ENCODE measurements around the gene FUT8. TPM values are rescaled to one million over a fixed set of nuclear protein-coding genes. Genes with fewer than 3 reads are reported as not detected.

The FUT8 gene
- total RNA-seq, 1 experiment from 2014 or later, result 16.2 TPM

DNA sequence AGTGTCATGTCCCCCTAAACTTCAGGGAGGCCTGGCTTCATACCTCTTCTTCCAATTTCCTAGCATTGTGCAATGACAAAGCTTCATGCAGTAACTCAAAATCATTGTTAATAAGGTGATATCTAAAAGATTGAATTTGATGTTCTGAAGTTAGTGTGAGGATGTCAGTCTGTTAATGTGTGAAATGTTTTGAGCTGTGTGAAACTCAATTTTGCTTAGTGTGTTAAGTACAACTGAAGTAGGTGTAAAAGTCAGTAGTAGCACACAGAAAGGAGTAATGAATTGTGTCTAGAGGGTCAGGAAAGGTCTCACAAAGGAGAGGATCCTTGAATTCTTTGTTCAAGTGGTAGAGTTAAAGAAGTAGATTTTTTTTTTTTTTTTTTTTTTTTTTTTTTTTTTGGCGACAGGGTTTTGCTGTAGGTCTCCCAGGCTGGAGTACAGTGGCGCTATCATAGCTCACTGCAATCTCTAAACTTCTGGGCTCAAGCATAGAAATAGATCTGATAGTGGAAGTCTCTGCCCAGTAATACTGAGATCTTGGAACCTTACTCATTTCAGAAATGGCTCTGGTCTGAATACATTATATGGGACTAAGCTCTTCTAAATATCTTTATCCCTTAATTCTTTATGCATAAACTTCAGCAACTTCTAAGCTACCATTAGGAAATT, 63.9 kb downstream of the FUT8 start:
- DNase-seq (ENCODE audit: low read depth, low spot score), result no peak
- in situ Hi-C loops (cut with HindIII; ENCODE audit: low pct_unique_long_range_greater_than_20kb, low sequenced_read_pairs), result no loop called here

DNA sequence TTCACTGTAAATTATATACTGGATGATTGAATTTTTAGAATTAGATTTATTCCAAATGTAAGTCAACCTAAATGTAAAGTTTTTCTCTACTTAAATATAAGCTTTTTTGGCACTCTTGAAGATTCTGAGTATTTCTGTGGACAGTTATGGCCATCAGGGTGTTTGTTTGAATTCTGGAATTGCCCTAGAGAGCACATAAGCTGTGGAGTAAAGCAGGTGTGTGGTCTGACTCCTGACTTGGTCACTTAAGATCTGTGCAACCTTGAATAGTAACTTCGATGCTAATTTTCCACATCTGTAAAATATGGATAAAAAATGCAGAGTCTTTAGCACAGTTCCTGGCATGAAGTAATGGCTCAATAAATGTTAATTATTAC, 64.4 kb downstream of the FUT8 start:
- in situ Hi-C loops (cut with HindIII; ENCODE audit: low pct_unique_long_range_greater_than_20kb, low sequenced_read_pairs), result no loop called here

DNA sequence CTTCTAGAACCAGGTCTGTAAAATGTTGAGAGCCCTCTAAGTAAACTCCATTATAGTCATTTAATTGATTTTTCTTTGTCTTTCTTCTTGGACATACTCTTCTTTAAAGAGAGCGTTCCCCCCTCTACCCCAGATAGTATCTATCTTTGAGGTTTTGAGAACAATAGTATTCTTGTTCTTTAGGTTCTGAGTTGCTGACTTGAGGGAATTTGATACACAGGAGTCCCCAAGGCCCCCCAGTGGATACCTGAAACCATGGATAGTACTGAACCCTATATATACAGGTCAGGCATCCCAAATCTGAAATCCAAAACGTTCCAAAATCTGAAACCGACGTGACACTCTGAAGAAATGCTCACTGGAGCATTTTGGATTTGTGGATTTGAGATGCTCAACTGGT, 65.5 kb downstream of the FUT8 start:
- in situ Hi-C loops (cut with HindIII; ENCODE audit: low pct_unique_long_range_greater_than_20kb, low sequenced_read_pairs), result no loop called here
- DNase-seq (ENCODE audit: low read depth, low spot score), result no peak

More for the DNA sequence above, 64.4 kb downstream of the FUT8 start:
- DNase-seq (ENCODE audit: low read depth, low spot score), result no peak

DNA sequence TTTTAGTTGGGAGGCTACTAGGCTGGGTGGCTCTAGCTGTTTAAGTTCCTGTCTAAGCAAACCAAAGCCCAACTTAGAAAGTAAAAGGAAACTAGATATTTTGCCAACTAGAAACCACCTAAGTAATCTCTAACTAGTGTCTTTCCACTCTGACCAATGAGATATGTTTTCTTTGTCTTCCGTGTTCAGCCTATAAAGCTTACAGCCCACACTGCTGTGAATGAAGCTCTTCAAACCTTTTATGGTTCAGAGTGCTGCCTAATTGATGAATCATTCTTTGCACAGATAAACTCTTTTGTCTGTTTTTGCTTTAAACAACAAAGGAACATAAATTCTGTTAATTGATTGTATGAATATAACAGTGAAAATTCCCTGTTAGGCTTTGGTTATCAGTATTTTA, 66.1 kb downstream of the FUT8 start:
- no peak for DNase-seq (ENCODE audit: low read depth, low spot score)
- in situ Hi-C loops (cut with HindIII; ENCODE audit: low pct_unique_long_range_greater_than_20kb, low sequenced_read_pairs), result no loop called here

DNA sequence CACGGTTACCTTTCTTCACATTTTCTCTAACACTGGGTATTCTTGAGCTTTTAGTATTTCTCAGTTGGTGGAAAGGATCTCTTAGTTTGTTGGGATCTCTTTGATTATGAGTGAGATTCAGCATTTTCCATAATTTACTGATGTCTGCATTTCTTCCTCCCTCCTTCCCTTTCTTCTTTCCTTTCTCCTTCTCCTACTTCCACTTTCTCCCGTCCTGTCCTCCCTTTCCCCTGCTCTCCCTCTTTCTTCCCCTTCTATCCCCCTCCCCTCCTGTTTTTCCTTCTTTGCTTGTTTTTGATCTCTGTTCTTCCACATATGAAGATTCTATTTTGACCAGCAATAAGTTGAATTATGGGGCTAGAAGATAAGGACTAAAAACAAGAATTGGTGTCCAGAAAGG, 66.9 kb downstream of the FUT8 start:
- in situ Hi-C loops (cut with HindIII; ENCODE audit: low pct_unique_long_range_greater_than_20kb, low sequenced_read_pairs), result no loop called here
- DNase-seq (ENCODE audit: low read depth, low spot score), result no peak

DNA sequence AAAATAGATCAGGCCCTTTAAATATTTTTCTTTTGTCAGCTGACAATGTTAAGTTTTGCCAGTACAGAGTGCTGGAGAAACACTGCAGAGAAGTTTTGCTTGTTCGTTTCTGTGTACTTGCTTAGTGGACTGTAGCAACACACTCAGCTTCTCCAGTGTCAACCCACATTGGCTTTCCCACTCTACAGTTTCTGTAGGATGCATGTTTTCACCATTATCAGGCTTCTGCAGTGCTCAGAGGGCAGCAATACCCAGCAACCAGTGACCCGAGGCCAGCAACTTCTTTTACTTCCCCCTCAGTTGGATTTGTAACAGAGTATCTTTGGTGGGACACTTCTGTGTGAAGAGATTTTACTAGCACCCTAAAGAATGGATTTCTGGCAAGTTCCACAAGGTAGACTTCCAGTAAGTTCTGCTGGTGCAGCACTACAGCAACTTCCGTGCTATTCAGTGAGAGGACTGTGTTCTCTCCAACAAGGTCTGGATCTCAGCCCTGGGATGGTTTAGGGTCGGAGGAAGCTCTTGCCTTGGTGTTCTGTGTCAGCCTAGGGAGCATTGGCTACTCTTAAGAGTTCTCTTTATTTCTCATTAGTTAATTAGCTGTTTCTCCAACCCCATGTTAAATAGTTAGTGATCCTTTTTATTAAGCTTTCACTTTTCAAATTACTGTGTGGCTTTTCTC, 70.4 kb downstream of the FUT8 start:
- DNase-seq (ENCODE audit: low read depth, low spot score), result no peak
- in situ Hi-C loops (cut with HindIII; ENCODE audit: low pct_unique_long_range_greater_than_20kb, low sequenced_read_pairs), result no loop called here

DNA sequence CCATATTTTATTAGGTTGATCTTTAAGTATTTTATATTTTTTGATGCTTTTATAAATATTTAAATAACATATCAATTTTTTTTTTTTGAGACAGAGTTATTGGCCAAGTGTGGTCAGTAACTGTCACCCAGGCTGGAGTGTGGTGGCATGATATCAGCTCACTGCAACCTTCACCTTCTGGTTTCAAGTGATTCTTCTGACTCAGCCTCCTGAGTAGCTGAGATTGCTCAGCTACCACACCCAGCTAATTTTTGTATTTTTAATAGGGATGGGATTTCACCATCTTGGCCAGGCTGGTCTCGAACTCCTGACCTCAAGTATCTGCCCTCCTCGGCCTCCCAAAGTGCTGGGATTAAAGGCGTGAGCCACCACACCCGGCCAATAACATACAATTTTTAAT, 71.1 kb downstream of the FUT8 start:
- no peak for DNase-seq (ENCODE audit: low read depth, low spot score)
- in situ Hi-C loops (cut with HindIII; ENCODE audit: low pct_unique_long_range_greater_than_20kb, low sequenced_read_pairs), result no loop called here

DNA sequence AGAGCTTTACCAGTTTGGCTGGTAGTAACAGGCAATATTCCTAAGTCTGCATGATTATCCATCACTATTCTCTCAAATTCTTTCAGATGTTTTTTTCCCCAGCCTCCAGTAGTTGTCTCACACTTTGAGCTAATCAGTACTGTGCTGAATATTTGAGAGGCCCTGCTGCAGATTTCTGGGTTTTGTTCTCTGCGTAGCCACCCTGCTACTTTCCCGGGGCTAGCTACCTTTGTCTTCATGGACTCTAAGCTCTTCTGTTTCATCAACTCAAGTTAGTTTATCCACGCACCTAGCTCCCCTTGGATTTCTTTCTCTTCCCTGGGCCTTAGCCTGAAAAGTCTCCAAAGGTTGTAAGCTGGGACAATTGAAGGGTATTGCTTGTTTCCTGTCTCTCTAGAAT, 73.0 kb downstream of the FUT8 start:
- no peak for DNase-seq (ENCODE audit: low read depth, low spot score)
- in situ Hi-C loops (cut with HindIII; ENCODE audit: low pct_unique_long_range_greater_than_20kb, low sequenced_read_pairs), result no loop called here

DNA sequence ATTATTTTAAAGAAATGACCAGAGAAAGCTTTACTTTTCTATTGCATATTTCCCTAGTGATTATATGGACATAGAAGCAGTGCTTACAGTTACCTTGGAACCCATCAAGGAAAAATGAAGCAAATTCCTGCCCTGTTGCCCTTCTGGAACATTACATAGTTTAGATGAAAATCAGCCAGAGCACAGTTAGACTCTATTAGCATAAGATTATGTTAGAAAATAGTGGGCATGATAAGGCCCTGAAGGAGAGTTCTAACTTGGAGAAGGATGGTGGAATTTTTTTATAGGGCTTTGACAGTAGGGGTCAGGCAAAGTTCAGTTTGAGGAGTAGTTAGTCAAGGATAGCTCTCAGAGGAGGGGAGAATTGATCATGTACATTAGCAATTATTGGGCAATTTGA, 74.3 kb downstream of the FUT8 start:
- in situ Hi-C loops (cut with HindIII; ENCODE audit: low pct_unique_long_range_greater_than_20kb, low sequenced_read_pairs), result no loop called here

DNA sequence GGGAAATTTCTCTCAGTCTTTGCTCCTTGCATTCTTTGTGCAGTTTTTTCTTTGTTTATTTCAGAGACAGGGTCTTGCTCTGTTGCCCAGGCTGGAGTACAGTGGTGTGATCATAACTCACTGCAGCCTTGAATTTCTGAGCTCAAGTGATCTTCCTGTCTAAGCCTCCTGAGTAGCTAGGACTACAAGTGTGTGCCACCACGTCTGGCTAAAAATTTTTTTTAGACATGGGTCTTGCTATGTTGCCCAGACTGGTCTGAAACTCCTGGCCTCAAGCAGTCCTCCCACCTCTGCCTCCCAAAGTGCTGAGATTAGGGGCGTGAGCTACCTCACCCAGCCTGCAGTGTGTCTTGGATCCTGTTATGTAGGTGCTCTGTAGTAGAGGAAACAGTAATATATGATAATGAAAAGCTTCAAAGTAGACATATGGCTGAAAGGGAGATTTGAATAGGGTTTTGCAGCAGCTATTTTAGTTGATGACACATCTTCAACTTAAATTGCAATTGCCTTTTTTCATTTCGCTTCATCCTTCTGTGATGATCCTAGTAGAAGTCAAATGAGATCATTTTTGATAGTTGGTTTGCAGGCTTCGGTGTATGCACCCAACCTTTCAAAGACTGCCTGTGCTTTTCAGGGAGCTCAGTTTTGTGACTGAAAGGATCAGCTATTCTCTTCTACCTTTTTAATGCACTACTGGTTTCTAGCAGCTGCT, 75.4 kb downstream of the FUT8 start:
- no peak for DNase-seq (ENCODE audit: low read depth, low spot score)
- in situ Hi-C loops (cut with HindIII; ENCODE audit: low pct_unique_long_range_greater_than_20kb, low sequenced_read_pairs), result no loop called here

More for the DNA sequence above, 74.3 kb downstream of the FUT8 start:
- DNase-seq (ENCODE audit: low read depth, low spot score), result peak; percentile 9

DNA sequence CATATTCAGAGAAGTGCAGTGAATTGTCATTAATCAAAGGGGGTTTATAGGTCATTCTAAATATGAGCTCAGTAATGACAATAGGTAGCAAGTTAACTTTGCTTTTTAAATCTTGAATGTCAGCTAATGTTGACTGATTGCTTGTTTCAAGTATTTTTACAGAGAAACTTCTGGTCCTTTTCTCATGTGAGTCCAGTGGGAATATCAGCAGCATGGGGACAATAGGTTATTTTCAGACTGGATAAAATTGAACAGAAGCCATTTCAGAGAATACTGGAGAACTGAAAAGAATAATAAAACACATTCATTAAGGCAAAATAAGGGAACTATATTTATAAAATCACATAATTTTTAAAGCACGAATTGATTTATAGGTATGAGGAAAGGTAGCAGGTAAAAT, 78.7 kb downstream of the FUT8 start:
- in situ Hi-C loops (cut with HindIII; ENCODE audit: low pct_unique_long_range_greater_than_20kb, low sequenced_read_pairs), result no loop called here
- no peak for DNase-seq (ENCODE audit: low read depth, low spot score)

DNA sequence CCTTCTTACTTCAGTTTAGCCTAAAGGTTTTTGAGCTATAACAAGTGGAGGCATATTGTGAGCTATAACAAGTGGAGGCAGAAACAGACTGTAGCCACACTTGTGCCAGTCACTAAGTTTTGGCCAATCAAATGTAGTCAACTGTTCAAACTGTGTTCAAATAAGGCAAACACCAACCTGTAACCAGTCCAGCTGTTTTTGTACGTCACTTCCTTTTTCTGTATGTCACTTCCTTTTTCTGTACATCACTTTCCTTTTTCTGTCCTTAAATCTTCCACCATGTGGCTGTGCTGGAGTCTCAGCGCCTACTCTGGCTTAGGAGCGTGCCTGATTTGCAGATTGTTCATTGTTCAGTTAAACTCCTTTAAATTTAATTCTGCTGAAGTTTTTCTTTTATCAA, 79.7 kb downstream of the FUT8 start:
- DNase-seq (ENCODE audit: low read depth, low spot score), result no peak
- in situ Hi-C loops (cut with HindIII; ENCODE audit: low pct_unique_long_range_greater_than_20kb, low sequenced_read_pairs), result no loop called here

DNA sequence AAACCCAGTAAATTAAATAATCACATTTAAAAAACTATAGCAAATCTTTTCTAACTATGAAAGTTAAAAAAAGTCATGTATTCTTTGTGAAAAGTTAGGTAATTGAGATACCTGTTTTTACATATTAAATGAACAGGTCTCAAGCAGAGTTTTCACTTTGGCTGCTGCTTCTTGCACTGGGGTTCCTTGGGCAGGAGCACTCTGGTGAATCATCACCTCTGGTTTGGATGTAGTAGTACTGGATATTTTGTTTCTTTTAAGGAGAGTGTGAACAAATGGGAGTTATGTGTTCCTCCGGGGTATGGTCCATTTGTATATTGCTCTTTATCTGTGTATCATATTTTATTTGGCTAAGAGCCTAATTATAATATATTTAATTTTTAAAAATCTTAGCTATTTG, 82.7 kb downstream of the FUT8 start:
- no peak for DNase-seq (ENCODE audit: low read depth, low spot score)
- in situ Hi-C loops (cut with HindIII; ENCODE audit: low pct_unique_long_range_greater_than_20kb, low sequenced_read_pairs), result no loop called here

DNA sequence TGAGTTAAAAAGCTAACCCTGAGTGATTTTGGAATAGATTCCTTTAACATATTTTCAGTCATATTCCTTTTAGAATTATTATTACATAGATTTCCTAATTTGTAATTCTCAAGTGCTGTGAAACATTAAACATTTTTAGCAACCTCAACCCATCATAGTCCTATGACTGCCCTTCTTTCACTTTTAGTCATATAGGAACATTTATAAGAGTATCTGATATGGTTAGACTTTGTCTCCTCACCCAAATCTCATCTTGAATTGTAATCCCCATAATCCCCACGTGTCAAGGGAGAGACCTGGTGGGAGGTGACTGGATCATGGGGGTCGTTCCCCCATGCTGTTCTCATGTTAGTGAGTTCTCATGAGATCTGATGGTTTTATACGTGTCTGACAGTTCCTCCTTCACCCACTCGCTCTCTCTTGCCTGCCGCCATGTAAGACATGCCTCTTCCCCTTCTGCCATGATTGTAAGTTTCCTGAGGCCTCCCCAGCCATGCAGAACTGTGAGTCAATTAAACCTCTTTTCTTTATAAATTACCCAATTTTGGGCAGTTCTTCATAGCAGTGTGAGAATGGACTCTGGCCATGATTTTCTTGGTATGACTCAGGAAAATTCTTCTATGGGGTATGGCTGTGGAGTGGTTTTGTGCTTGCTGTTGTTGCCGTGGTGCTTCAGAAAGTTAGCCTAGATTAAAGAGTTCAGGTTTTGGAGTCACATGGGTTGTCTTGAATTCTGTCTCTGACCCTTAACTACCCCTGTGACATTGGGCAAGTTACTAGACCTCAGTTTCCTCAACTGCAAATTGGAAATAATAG, 83.9 kb downstream of the FUT8 start:
- in situ Hi-C loops (cut with HindIII; ENCODE audit: low pct_unique_long_range_greater_than_20kb, low sequenced_read_pairs), result no loop called here
- no peak for DNase-seq (ENCODE audit: low read depth, low spot score)

DNA sequence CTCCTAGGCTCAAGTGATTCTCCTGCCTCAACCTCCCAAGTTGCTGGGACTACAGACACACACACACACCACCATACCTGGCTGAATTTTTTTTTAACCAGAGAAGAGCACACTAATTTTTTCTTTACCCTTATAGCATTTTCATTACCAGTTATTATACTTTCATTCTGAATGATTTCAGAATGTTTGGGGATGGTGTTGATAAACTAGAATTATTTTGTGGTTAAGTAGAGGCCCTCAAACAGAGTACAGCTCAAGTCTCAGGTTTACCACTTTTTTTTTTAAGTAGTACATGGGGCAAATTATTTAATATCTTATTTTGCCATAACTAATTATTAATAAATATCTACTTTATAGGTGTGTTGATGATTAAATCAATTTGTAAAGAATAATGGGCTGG, 86.6 kb downstream of the FUT8 start:
- in situ Hi-C loops (cut with HindIII; ENCODE audit: low pct_unique_long_range_greater_than_20kb, low sequenced_read_pairs), result no loop called here
- DNase-seq (ENCODE audit: low read depth, low spot score), result no peak

DNA sequence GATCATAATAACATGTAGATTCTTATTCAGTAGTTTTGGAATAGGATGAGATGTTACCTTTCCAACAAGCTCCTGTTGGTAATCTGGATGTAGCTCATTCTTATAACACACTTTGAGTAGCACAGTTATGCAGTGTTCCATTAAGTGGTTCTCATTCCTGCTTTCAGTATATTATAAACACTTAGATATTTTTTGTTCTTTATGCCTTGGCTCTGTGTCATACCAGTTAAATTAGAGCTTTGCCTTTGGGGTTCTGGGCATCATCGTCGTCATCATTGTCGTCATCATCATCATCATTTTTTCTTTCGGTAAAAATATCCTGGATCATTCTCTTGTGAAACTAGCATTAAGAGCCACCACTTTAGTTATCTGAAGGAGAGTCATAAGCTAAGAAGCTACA, 87.5 kb downstream of the FUT8 start:
- in situ Hi-C loops (cut with HindIII; ENCODE audit: low pct_unique_long_range_greater_than_20kb, low sequenced_read_pairs), result no loop called here
- DNase-seq (ENCODE audit: low read depth, low spot score), result no peak

DNA sequence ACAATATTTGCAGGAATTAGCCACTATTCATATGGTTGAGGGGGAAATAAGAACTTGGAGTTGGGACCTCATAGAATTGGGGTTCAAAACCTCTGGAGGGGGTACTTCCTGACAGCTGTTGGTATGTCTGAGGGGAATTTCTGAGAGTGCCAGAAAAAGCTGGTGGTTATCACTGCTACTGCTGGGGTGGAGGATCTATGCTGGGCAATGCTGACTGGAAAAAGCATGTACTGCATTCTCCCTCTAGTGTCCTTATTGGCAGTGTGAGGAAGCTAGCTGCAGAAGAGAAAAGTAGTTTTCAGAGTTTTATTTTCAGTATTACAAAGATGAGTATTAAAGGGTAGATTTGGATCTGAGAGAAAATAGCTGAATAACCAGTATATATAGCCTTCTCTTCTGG, 88.8 kb downstream of the FUT8 start:
- in situ Hi-C loops (cut with HindIII; ENCODE audit: low pct_unique_long_range_greater_than_20kb, low sequenced_read_pairs), result no loop called here
- DNase-seq (ENCODE audit: low read depth, low spot score), result no peak

DNA sequence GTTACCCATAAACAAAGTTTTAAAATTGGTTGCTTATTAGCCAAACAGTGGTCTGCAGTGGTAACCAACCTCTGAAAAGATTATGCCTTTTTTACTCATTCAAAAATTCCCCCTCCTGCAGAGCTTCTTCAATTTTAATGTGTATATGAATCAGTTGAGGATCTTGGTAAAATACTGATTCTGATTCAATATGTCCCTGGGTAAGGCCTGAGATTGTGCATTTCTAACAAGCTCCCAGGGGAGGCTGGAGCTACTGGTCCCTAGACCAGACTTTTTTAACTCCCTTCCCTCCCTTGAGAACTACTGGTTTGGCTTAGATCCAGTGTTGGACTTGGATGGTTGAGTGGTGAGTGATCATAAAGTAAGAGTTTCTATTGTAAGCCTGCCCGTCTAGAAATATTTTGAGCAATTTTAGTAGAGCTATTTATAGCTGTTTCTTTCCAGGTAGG, 90.2 kb downstream of the FUT8 start:
- no peak for DNase-seq (ENCODE audit: low read depth, low spot score)
- in situ Hi-C loops (cut with HindIII; ENCODE audit: low pct_unique_long_range_greater_than_20kb, low sequenced_read_pairs), result no loop called here
